A673 (cell line): Measurements from ENCODE around the gene SDK1. TPM values are rescaled to one million over a fixed set of nuclear protein-coding genes. Genes with fewer than 3 reads are reported as not detected.

ENCODE experiments used
- BruUV-seq: library from RNA; stranded (reverse); fragments of 400-500 nt; replicated peaks from 2 replicates; lab custom pipeline; 2021; lab: Mats Ljungman, UMichigan
- CTCF ChIA-PET: fragments of 300-600 bp; sonication (Branson Sonifier 250); formaldehyde crosslinking; loops from one replicate; lab custom pipeline; 2022; ENCODE audit warnings: antibody characterized with exemption; lab: Charles Lee
- POLR2A ChIA-PET: fragments of 300-600 bp; sonication (Branson Sonifier 250); formaldehyde crosslinking; loops from one replicate; lab custom pipeline; 2022; ENCODE audit warnings: antibody characterized with exemption; ENCODE audit not compliant: low non-redundant PET; lab: Charles Lee
- DNase-seq: peaks from one replicate; pipeline ENCODE4 v3.0.0-alpha.2; 2015; ENCODE audit warnings: low spot score
- H3K27ac ChIP-seq: fragments of 200-600 bp; sonication (generic); 2 replicates; pipeline ENCODE4 v1.5.1; 2016; ENCODE audit warnings: mixed run types, low read depth, mild to moderate bottlenecking, mixed read lengths, antibody characterized with exemption, low read length; ENCODE audit not compliant: poor library complexity, severe bottlenecking
- H3K27me3 ChIP-seq: fragments of 200-600 bp; sonication (generic); replicated peaks from 2 replicates; pipeline ENCODE4 v1.6.1; 2017; ENCODE audit warnings: mixed run types, low read depth, mild to moderate bottlenecking, mixed read lengths, antibody characterized with exemption, low read length; ENCODE audit not compliant: insufficient read depth, poor library complexity
- H3K36me3 ChIP-seq: fragments of 200-600 bp; sonication (generic); 2 replicates; pipeline ENCODE4 v1.6.1; 2016; ENCODE audit warnings: mixed run types, mild to moderate bottlenecking, mixed read lengths, antibody characterized with exemption, low read length; ENCODE audit not compliant: insufficient read depth, poor library complexity, severe bottlenecking
- H3K4me1 ChIP-seq: fragments of 200-600 bp; sonication (generic); 2 replicates; pipeline ENCODE4 v1.6.1; 2017; ENCODE audit warnings: mixed run types, mild to moderate bottlenecking, mixed read lengths, antibody characterized with exemption, low read length; ENCODE audit not compliant: insufficient read depth, poor library complexity, severe bottlenecking
- H3K4me3 ChIP-seq: fragments of 200-600 bp; sonication (generic); 2 replicates; pipeline ENCODE4 v1.5.1; 2016; ENCODE audit warnings: low read depth, mixed run types, mild to moderate bottlenecking, mixed read lengths, low read length; ENCODE audit not compliant: poor library complexity, severe bottlenecking
- H3K9me3 ChIP-seq: fragments of 200-600 bp; sonication (generic); 2 replicates; pipeline ENCODE4 v1.6.1; 2016; ENCODE audit warnings: mixed run types, low read depth, mild to moderate bottlenecking, mixed read lengths, antibody characterized with exemption, low read length; ENCODE audit not compliant: poor library complexity, severe bottlenecking
- EZH2 ChIP-seq: fragments of 200-600 bp; sonication (generic); IDR thresholded peaks from 2 replicates; pipeline ENCODE4 v1.6.1; 2017; ENCODE audit warnings: borderline replicate concordance, low read depth, mild to moderate bottlenecking, mixed read lengths, antibody characterized with exemption, low read length; ENCODE audit not compliant: poor library complexity, severe bottlenecking
- intact Hi-C: fragments of 100-400 bp; cut with micrococcal nuclease; formaldehyde crosslinking; loops from one replicate; pipeline ENCODE4 v1.10.0; 2022; ENCODE audit not compliant: unreplicated experiment
- total RNA-seq: library from RNA; stranded (reverse); gene quantifications from 2 replicates; pipeline ENCODE4 v1.2.3, GENCODE V29; 2021
- TF ChIP-seq, protein P1 (sequence below): fragments of 300-800, 200-600 bp; sonication (generic); conservative IDR thresholded peaks from 2 replicates; pipeline ENCODE4 v1.5.1; 2017; ENCODE audit warnings: low read depth, mild to moderate bottlenecking, antibody characterized with exemption, low read length, moderate library complexity, mixed read lengths

Gene SDK1
- total RNA-seq, 1 experiment from 2014 or later = 14.7 TPM

DNA sequence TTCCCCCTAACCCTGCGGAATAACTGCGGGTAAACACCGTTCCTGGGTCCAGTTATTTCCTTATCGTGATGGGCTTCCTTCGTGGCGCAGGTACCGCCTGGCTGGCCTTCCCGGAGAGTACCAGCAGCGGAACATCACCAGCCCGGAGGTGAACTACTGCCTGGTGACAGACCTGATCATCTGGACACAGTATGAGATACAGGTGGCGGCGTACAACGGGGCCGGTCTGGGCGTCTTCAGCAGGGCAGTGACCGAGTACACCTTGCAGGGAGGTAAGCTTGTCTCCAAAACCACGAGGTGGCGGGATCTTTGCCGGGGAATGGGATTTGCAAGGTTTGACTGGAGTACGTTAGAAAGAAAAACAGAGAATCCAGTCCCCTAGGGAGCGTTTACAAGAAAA, 716.0 kb downstream of the SDK1 start:
- ChIA-PET POLR2A (no interaction called here), CTCF (no interaction called here)
- no peak overlapping the region for H3K27ac ChIP-seq
- BruUV-seq = no TSS peak
- H3K9me3 ChIP-seq = peaks cover 8% of the 10 kb centered on the region
- no peaks in the 10 kb centered on the region for H3K36me3 ChIP-seq
- DNase-seq = no peak
- H3K27me3 ChIP-seq = no peaks in the 10 kb centered on the region
- TF ChIP-seq, protein P1, sequence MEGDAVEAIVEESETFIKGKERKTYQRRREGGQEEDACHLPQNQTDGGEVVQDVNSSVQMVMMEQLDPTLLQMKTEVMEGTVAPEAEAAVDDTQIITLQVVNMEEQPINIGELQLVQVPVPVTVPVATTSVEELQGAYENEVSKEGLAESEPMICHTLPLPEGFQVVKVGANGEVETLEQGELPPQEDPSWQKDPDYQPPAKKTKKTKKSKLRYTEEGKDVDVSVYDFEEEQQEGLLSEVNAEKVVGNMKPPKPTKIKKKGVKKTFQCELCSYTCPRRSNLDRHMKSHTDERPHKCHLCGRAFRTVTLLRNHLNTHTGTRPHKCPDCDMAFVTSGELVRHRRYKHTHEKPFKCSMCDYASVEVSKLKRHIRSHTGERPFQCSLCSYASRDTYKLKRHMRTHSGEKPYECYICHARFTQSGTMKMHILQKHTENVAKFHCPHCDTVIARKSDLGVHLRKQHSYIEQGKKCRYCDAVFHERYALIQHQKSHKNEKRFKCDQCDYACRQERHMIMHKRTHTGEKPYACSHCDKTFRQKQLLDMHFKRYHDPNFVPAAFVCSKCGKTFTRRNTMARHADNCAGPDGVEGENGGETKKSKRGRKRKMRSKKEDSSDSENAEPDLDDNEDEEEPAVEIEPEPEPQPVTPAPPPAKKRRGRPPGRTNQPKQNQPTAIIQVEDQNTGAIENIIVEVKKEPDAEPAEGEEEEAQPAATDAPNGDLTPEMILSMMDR = no peak
- TF ChIP-seq EZH2 = no peak
- intact Hi-C loops = no loop called here
- H3K4me1 ChIP-seq = no peaks in the 10 kb centered on the region
- no peak overlapping the region for H3K4me3 ChIP-seq

DNA sequence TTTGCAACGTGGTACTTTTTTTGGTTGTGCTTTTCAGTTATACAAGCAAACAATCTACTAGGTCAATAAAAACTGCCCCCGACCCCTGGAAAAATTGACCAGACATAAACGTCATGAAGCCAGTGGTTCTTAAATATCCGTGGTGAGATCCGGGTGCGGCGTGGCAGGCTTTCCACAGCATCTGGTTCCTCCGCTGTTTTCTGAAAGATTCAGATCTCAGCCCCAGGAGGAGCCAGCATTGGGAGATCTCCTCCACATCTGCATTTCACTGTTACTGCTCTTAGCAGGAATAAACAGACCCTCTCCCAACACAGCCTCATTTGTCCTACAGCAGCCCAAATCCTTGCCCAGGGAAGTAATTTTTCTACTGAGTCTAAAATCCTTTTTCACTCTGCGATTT, 716.7 kb downstream of the SDK1 start:
- CTCF ChIA-PET = no interaction called here
- Histone ChIP-seq H3K9me3 (peaks cover 8% of the 10 kb centered on the region), H3K4me1 (no peaks in the 10 kb centered on the region), H3K4me3 (no peak overlapping the region), H3K27me3 (no peaks in the 10 kb centered on the region), H3K27ac (no peak overlapping the region), H3K36me3 (no peaks in the 10 kb centered on the region)
- TF ChIP-seq, protein P1 = no peak
- TF ChIP-seq EZH2 = no peak
- POLR2A ChIA-PET = no interaction called here
- no TSS peak for BruUV-seq
- intact Hi-C loops = no loop called here
- DNase-seq = no peak

DNA sequence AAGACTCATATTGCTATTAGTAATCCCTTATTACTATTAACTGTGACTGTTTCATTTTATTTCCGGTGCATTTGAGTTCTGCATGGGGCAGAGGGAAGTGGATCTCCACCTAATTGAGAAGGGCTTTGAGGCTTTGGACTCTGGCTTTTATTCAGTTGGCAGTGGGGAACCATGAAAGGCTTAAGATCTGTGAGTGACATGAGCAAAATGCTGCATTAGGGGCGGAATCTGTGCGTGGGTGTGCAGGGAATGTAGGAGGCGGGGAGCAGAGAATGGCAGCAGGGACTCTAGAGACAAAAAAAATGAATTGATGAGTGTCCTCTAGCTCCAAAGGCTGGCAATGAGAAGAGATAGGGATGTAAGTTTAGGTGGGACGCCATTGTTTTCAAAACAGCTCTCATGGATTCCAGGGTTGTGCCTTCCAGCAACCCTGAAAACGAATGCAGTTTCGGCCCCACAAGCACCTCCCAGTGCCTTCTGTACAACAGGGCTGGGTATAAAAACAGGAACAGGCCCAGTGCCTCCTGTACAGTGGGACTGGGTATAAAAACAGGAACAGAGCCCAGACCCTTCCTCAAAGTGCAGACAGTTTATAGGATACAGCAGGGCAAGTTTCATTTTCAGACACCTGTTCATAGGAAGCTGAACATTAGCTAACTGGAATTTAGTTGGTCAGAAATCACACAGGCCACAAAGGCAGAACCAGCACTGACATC, 717.7 kb downstream of the SDK1 start:
- H3K4me3 ChIP-seq = no peak overlapping the region
- no TSS peak for BruUV-seq
- H3K36me3 ChIP-seq = no peaks in the 10 kb centered on the region
- peaks cover 8% of the 10 kb centered on the region for H3K9me3 ChIP-seq
- no peak for TF ChIP-seq EZH2
- TF ChIP-seq, protein P1 = no peak
- no peaks in the 10 kb centered on the region for H3K4me1 ChIP-seq
- POLR2A ChIA-PET = no interaction called here
- H3K27me3 ChIP-seq = no peaks in the 10 kb centered on the region
- no peak for DNase-seq
- CTCF ChIA-PET = no interaction called here
- intact Hi-C loops = no loop called here
- H3K27ac ChIP-seq = no peak overlapping the region
